GM12878 (cell line): Measurements from ENCODE around the gene SPINT2. TPM values are rescaled to one million over a fixed set of nuclear protein-coding genes. Genes with fewer than 3 reads are reported as not detected.

Experiments
- ATAC-seq: fragments of 200-7000 bp; cut with Tn5 transposase; 3 replicates; pipeline ENCODE4 v1.9.1; 2020; ENCODE audit warnings: mild to moderate bottlenecking, moderate library complexity
- BruUV-seq: library from RNA; stranded (reverse); fragments of 400-500 nt; replicated peaks from 2 replicates; lab custom pipeline; 2021; lab: Mats Ljungman, UMichigan
- CTCF ChIA-PET: fragments of 300-600 bp; sonication (Branson Sonifier 250); formaldehyde crosslinking; extraction: SDS; loops from one replicate; lab custom pipeline; 2021; ENCODE audit warnings: inconsistent platforms; lab: Yijun Ruan, JAX
- POLR2A ChIA-PET: fragments of 350-600 bp; formaldehyde crosslinking; extraction: SDS; loops from one replicate; lab custom pipeline; 2021; ENCODE audit warnings: inconsistent platforms; lab: Charles Lee
- RAD21 ChIA-PET: fragments of 300-600 bp; sonication (Branson Sonifier 250); formaldehyde crosslinking; loops from one replicate; lab custom pipeline; 2023; ENCODE audit warnings: antibody characterized with exemption; ENCODE audit not compliant: unreplicated experiment; lab: Charles Lee
- SMC1A ChIA-PET: fragments of 300-600 bp; sonication (Branson Sonifier 250); formaldehyde crosslinking; loops from one replicate; lab custom pipeline; 2023; ENCODE audit not compliant: unreplicated experiment, uncharacterized antibody; lab: Charles Lee
- DNase-seq: peaks from one replicate; pipeline ENCODE4 v3.0.0-alpha.2; 2011; ENCODE audit warnings: low read depth, low spot score
- FAIRE-seq: peaks from 3 replicates; lab custom pipeline; 2011; peaks lifted over from hg19 to GRCh38; lab: Jason Lieb, UNC
- H2AFZ ChIP-seq: 2 replicates; pipeline ENCODE4 v1.6.0; 2011; ENCODE audit warnings: low read depth, low read length, control low read depth; ENCODE audit not compliant: control insufficient read depth
- H3K27ac ChIP-seq: 2 replicates; pipeline ENCODE4 v1.5.1; 2011; ENCODE audit warnings: control low read depth; ENCODE audit not compliant: control insufficient read depth, insufficient read depth
- H3K27me3 ChIP-seq, 2 experiments: replicated peaks in 1 of 2; 2 replicates each; pipeline versions ENCODE4 v1.6.0 to v1.6.1; 2011; ENCODE audit warnings: low read length in 1 of 2; ENCODE audit not compliant: control insufficient read depth in 2 of 2, insufficient read depth in 2 of 2
- H3K36me3 ChIP-seq, 2 experiments: 2 replicates each; pipeline ENCODE4 v1.5.1; 2011; ENCODE audit warnings: low read length in 1 of 2; ENCODE audit not compliant: control insufficient read depth in 2 of 2, insufficient read depth in 2 of 2
- H3K4me1 ChIP-seq: 2 replicates; pipeline ENCODE4 v1.6.1; 2011; ENCODE audit warnings: mild to moderate bottlenecking, low read length, moderate library complexity, mixed read lengths; ENCODE audit not compliant: control insufficient read depth, insufficient read depth
- H3K4me2 ChIP-seq: 2 replicates; pipeline ENCODE4 v1.6.0; 2011; ENCODE audit warnings: control low read depth; ENCODE audit not compliant: control insufficient read depth, insufficient read depth
- H3K4me3 ChIP-seq: fragments of 200-600 bp; sonication (generic); 2 replicates; pipeline ENCODE4 v1.5.1; 2016
- H3K79me2 ChIP-seq: 2 replicates; pipeline ENCODE4 v1.6.0; 2011; ENCODE audit warnings: low read length; ENCODE audit not compliant: control insufficient read depth, insufficient read depth
- H3K9ac ChIP-seq: 2 replicates; pipeline ENCODE4 v1.8.0; 2011; ENCODE audit warnings: low read length, control low read depth, mixed read lengths; ENCODE audit not compliant: control insufficient read depth, insufficient read depth
- H3K9me3 ChIP-seq: replicated peaks from 3 replicates; pipeline ENCODE4 v1.5.1; 2011; ENCODE audit warnings: mild to moderate bottlenecking, low read length; ENCODE audit not compliant: control insufficient read depth, insufficient read depth
- H4K20me1 ChIP-seq: 2 replicates; pipeline ENCODE4 v1.6.0; 2011; ENCODE audit not compliant: control insufficient read depth, insufficient read depth
- CEBPB ChIP-seq, 2 experiments: fragments of 150-350 bp in 1 of 2; IDR thresholded peaks; 2 replicates each; pipeline ENCODE4 v1.6.1; 2012 to 2014; ENCODE audit warnings: low read depth in 2 of 2, low read length in 2 of 2, borderline replicate concordance in 1 of 2, inconsistent platforms in 1 of 2
- CHD2 ChIP-seq: IDR thresholded peaks from 2 replicates; pipeline ENCODE4 v1.6.1; 2011; ENCODE audit warnings: low read depth, low read length, improper control_type of control experiment, borderline replicate concordance
- EED ChIP-seq: sonication (generic); IDR thresholded peaks from 2 replicates; pipeline ENCODE4 v1.6.1; 2016; ENCODE audit warnings: antibody characterized with exemption, low read depth
- HCFC1 ChIP-seq: fragments of 150-350 bp; IDR thresholded peaks from 2 replicates; pipeline ENCODE4 v1.6.1; 2014; ENCODE audit warnings: low read length
- HDAC2 ChIP-seq: fragments of 200-600 bp; sonication (generic); IDR thresholded peaks from 2 replicates; pipeline ENCODE4 v1.6.1; 2017
- IRF4 ChIP-seq: IDR thresholded peaks from 2 replicates; pipeline ENCODE4 v1.6.1; 2011; ENCODE audit warnings: low read depth, low read length
- SUZ12 ChIP-seq: fragments of 200-600 bp; sonication (generic); IDR thresholded peaks from one replicate; pipeline ENCODE4 v1.6.1; 2018; ENCODE audit warnings: antibody characterized with exemption, mild to moderate bottlenecking; ENCODE audit not compliant: unreplicated experiment
- TCF3 ChIP-seq: IDR thresholded peaks from 2 replicates; pipeline ENCODE4 v1.6.1; 2012; ENCODE audit warnings: low read depth, mild to moderate bottlenecking, low read length, borderline replicate concordance; ENCODE audit not compliant: insufficient read depth
- WGBS: methylation state at CpG from one replicate; pipeline ENCODE4 v1.1.6; 2016; ENCODE audit warnings: low lambda C conversion rate; ENCODE audit not compliant: insufficient replicate concordance, insufficient coverage; ENCODE audit errors: missing lambda C conversion rate; 5-methylcytosine and 5-hydroxymethylcytosine counted together
- in situ Hi-C: fragments of 300-500 bp; cut with MboI; formaldehyde crosslinking; loops from 9 replicates; pipeline ENCODE4 v1.14.3; 2018; ENCODE audit warnings: mixed read lengths
- intact Hi-C: fragments of 100-400 bp; cut with micrococcal nuclease; formaldehyde crosslinking; loops from one replicate; pipeline ENCODE4 v1.14.2; 2022; ENCODE audit not compliant: unreplicated experiment
- polyA plus RNA-seq, 11 experiments: library from polyadenylated mRNA; depleted of rRNA in 4 of 11; unstranded in 6 of 11; stranded (reverse) in 5 of 11; fragments of >200 nt; fragmentation: Nextera tagmentation in 4 of 11; fragmentation: Illumina TruSeq in 1 of 11; extraction: Ambion mirVana in 4 of 11; extraction: Trizol in 1 of 11; gene quantifications; 1 replicate in 1 of 11; 2 replicates in 10 of 11; pipeline versions ENCODE4 v1.2.1 to v1.2.3, GENCODE V29; 2011 to 2016; ENCODE audit warnings: inconsistent platforms in 2 of 11, missing spikeins in 2 of 11, low read depth in 1 of 11
- total RNA-seq, 4 experiments: library from RNA; depleted of rRNA in 3 of 4; stranded (reverse); fragments of >200 nt in 3 of 4; fragmentation: Illumina TruSeq in 1 of 4; extraction: Trizol in 1 of 4; gene quantifications; 2 replicates each; pipeline versions ENCODE4 v1.2.1 to v1.2.3, GENCODE V29; 2013 to 2021
- TF ChIP-seq, protein P1 (sequence below): fragments of 450-650 bp; IDR thresholded peaks from 2 replicates; pipeline ENCODE4 v1.6.1; 2016; ENCODE audit warnings: mild to moderate bottlenecking, moderate library complexity, borderline replicate concordance
- TF ChIP-seq, protein P2 (sequence below): fragments of 450-650 bp; IDR thresholded peaks from 2 replicates; pipeline ENCODE4 v1.6.1; 2017; ENCODE audit warnings: antibody characterized with exemption, mild to moderate bottlenecking, moderate library complexity
- TF ChIP-seq, protein P3 (sequence below): fragments of 450-650 bp; IDR thresholded peaks from 2 replicates; pipeline ENCODE4 v1.6.1; 2017; ENCODE audit warnings: mild to moderate bottlenecking, moderate library complexity

The SPINT2 gene
- total and polyA plus RNA-seq, 10 of the 15 experiments (the other 5 are each of a cell fraction or from before 2014, with no cell fraction given): 0.15 to 26.5 (median 17.5) TPM

- TF ChIP-seq, protein P1, sequence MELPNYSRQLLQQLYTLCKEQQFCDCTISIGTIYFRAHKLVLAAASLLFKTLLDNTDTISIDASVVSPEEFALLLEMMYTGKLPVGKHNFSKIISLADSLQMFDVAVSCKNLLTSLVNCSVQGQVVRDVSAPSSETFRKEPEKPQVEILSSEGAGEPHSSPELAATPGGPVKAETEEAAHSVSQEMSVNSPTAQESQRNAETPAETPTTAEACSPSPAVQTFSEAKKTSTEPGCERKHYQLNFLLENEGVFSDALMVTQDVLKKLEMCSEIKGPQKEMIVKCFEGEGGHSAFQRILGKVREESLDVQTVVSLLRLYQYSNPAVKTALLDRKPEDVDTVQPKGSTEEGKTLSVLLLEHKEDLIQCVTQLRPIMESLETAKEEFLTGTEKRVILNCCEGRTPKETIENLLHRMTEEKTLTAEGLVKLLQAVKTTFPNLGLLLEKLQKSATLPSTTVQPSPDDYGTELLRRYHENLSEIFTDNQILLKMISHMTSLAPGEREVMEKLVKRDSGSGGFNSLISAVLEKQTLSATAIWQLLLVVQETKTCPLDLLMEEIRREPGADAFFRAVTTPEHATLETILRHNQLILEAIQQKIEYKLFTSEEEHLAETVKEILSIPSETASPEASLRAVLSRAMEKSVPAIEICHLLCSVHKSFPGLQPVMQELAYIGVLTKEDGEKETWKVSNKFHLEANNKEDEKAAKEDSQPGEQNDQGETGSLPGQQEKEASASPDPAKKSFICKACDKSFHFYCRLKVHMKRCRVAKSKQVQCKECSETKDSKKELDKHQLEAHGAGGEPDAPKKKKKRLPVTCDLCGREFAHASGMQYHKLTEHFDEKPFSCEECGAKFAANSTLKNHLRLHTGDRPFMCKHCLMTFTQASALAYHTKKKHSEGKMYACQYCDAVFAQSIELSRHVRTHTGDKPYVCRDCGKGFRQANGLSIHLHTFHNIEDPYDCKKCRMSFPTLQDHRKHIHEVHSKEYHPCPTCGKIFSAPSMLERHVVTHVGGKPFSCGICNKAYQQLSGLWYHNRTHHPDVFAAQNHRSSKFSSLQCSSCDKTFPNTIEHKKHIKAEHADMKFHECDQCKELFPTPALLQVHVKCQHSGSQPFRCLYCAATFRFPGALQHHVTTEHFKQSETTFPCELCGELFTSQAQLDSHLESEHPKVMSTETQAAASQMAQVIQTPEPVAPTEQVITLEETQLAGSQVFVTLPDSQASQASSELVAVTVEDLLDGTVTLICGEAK: no peak
- no peak for TF ChIP-seq TCF3
- no peak for TF ChIP-seq HDAC2
- TF ChIP-seq, protein P2, sequence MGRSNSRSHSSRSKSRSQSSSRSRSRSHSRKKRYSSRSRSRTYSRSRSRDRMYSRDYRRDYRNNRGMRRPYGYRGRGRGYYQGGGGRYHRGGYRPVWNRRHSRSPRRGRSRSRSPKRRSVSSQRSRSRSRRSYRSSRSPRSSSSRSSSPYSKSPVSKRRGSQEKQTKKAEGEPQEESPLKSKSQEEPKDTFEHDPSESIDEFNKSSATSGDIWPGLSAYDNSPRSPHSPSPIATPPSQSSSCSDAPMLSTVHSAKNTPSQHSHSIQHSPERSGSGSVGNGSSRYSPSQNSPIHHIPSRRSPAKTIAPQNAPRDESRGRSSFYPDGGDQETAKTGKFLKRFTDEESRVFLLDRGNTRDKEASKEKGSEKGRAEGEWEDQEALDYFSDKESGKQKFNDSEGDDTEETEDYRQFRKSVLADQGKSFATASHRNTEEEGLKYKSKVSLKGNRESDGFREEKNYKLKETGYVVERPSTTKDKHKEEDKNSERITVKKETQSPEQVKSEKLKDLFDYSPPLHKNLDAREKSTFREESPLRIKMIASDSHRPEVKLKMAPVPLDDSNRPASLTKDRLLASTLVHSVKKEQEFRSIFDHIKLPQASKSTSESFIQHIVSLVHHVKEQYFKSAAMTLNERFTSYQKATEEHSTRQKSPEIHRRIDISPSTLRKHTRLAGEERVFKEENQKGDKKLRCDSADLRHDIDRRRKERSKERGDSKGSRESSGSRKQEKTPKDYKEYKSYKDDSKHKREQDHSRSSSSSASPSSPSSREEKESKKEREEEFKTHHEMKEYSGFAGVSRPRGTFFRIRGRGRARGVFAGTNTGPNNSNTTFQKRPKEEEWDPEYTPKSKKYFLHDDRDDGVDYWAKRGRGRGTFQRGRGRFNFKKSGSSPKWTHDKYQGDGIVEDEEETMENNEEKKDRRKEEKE: no peak
- TF ChIP-seq, all 136 proteins: peak for 0
Observed at GRCh38 chr19:38247734-38248268, 16.6 kb upstream of the SPINT2 start (continued).

DNA sequence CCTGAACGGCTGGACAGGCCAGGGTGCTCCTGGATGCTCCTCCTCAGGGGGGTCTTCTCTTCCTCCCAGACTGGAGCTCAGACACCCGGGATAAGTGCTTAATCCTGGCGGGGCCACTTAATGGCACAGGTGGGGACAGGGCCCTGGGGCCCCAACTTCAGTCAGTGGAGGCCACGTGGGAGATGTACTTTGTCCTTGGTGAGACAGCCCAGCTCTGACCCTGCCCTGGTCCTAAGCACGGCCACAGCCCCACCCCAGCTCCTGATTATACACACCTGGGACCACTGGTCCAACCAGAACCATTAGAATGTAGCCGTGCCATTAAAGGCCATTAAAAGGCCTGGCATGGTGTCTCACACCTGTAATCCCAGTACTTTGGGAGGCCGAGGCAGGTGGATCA is 16.0 kb upstream of the SPINT2 start:
- WGBS: 50% methylated on average over 7 of the region's 7 CpGs
- Histone ChIP-seq H4K20me1 (no peaks in the 10 kb centered on the region), H3K9me3 (no peaks in the 10 kb centered on the region), H3K27ac (no peak overlapping the region), H3K36me3 (no peaks in the 10 kb centered on the region), H3K27me3 (no peaks in the 10 kb centered on the region), H3K4me1 (no peaks in the 10 kb centered on the region), H3K4me3 (no peak overlapping the region), H3K4me2 (no peak overlapping the region), H3K9ac (no peak overlapping the region), H3K79me2 (no peaks in the 10 kb centered on the region), H2AFZ (no peak overlapping the region)
- ChIA-PET RAD21 (no interaction called here), SMC1A (no interaction called here), CTCF (interaction anchor here (0.9 to 1.2 kb wide), 2 partner anchors 14 to 154 kb away, joined by 3 read pairs; partner anchors contain the start of gene FAM98C), POLR2A (no interaction called here)
- no TSS peak for BruUV-seq
- FAIRE-seq (no peak), DNase-seq (no peak), ATAC-seq (no peak)
- in situ Hi-C loops: no loop called here
- intact Hi-C loops: no loop called here
- TF ChIP-seq TCF3: no peak
- no peak for TF ChIP-seq IRF4
- TF ChIP-seq, protein P3, sequence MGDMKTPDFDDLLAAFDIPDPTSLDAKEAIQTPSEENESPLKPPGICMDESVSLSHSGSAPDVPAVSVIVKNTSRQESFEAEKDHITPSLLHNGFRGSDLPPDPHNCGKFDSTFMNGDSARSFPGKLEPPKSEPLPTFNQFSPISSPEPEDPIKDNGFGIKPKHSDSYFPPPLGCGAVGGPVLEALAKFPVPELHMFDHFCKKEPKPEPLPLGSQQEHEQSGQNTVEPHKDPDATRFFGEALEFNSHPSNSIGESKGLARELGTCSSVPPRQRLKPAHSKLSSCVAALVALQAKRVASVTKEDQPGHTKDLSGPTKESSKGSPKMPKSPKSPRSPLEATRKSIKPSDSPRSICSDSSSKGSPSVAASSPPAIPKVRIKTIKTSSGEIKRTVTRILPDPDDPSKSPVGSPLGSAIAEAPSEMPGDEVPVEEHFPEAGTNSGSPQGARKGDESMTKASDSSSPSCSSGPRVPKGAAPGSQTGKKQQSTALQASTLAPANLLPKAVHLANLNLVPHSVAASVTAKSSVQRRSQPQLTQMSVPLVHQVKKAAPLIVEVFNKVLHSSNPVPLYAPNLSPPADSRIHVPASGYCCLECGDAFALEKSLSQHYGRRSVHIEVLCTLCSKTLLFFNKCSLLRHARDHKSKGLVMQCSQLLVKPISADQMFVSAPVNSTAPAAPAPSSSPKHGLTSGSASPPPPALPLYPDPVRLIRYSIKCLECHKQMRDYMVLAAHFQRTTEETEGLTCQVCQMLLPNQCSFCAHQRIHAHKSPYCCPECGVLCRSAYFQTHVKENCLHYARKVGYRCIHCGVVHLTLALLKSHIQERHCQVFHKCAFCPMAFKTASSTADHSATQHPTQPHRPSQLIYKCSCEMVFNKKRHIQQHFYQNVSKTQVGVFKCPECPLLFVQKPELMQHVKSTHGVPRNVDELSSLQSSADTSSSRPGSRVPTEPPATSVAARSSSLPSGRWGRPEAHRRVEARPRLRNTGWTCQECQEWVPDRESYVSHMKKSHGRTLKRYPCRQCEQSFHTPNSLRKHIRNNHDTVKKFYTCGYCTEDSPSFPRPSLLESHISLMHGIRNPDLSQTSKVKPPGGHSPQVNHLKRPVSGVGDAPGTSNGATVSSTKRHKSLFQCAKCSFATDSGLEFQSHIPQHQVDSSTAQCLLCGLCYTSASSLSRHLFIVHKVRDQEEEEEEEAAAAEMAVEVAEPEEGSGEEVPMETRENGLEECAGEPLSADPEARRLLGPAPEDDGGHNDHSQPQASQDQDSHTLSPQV: no peak
- TF ChIP-seq HCFC1: no peak
- no peak for TF ChIP-seq CHD2
- no peak for TF ChIP-seq CEBPB (IDR thresholded peaks at IDR 0.05; ENCODE audit: borderline replicate concordance in 1 of 2, low read depth in 2 of 2, low read length in 2 of 2)
- TF ChIP-seq SUZ12: no peak
- TF ChIP-seq EED: no peak
